ENCODE measurements around the gene KLHL2.

The KLHL2 gene

GRCh38 chr4:165201806-165202205 is 5.6 kb upstream of the KLHL2 start:
- peak; percentile 59 for TF ChIP-seq ISL1 (CRISPR knock-in tag; IDR thresholded peaks at IDR 0.05)
- TF ChIP-seq ZFP3 (CRISPR knock-in tag; IDR thresholded peaks at IDR 0.05): no peak
- peak; percentile 75 for ATAC-seq

GRCh38 chr4:165203541-165204461 is 3.6 kb upstream of the KLHL2 start:
- no peak for TF ChIP-seq PPARA (CRISPR knock-in tag; IDR thresholded peaks at IDR 0.05; ENCODE audit: borderline replicate concordance)
- no peak for TF ChIP-seq BACH2 (CRISPR knock-in tag; IDR thresholded peaks at IDR 0.05; ENCODE audit: borderline replicate concordance)
- TF ChIP-seq ZNF8 (CRISPR knock-in tag; IDR thresholded peaks at IDR 0.05): no peak
- no peak for TF ChIP-seq CREB5 (CRISPR knock-in tag; IDR thresholded peaks at IDR 0.05; ENCODE audit: low read depth)
- TF ChIP-seq ISL1 (CRISPR knock-in tag; IDR thresholded peaks at IDR 0.05): no peak
- no peak for TF ChIP-seq TSHZ2 (CRISPR knock-in tag; IDR thresholded peaks at IDR 0.05)
- TF ChIP-seq TCF4 (CRISPR knock-in tag; IDR thresholded peaks at IDR 0.05; ENCODE audit: borderline replicate concordance): no peak
- TF ChIP-seq ZFP3 (CRISPR knock-in tag; IDR thresholded peaks at IDR 0.05): no peak
- no peak for TF ChIP-seq CSRNP3 (CRISPR knock-in tag; IDR thresholded peaks at IDR 0.05)
- no peak for TF ChIP-seq GLIS3 (CRISPR knock-in tag; IDR thresholded peaks at IDR 0.05)
- TF ChIP-seq SNAI2 (CRISPR knock-in tag; IDR thresholded peaks at IDR 0.05): no peak
- TF ChIP-seq ARNTL (CRISPR knock-in tag; IDR thresholded peaks at IDR 0.05; ENCODE audit: borderline replicate concordance, low read depth): no peak
- no peak for TF ChIP-seq POU6F1 (CRISPR knock-in tag; IDR thresholded peaks at IDR 0.05; ENCODE audit: borderline replicate concordance, low read depth)
- no peak for TF ChIP-seq CSDC2 (CRISPR knock-in tag; IDR thresholded peaks at IDR 0.05)
- TF ChIP-seq RARB (CRISPR knock-in tag; IDR thresholded peaks at IDR 0.05): no peak
- TF ChIP-seq ZNF565 (CRISPR knock-in tag; conservative IDR thresholded peaks at IDR 0.05; ENCODE audit: low read depth): no peak
- TF ChIP-seq TOX (CRISPR knock-in tag; IDR thresholded peaks at IDR 0.05; ENCODE audit: borderline replicate concordance): no peak
- no peak for TF ChIP-seq PATZ1 (CRISPR knock-in tag; IDR thresholded peaks at IDR 0.05; ENCODE audit: borderline replicate concordance)
- no peak for TF ChIP-seq ESRRG (CRISPR knock-in tag; IDR thresholded peaks at IDR 0.05)

GRCh38 chr4:165204462-165204830 is 2.9 kb upstream of the KLHL2 start:
- no peak; the same call in 2 of the 3 replicates for ATAC-seq
- TF ChIP-seq PATZ1 (CRISPR knock-in tag; IDR thresholded peaks at IDR 0.05; ENCODE audit: borderline replicate concordance) (no peak), RARB (CRISPR knock-in tag; IDR thresholded peaks at IDR 0.05) (no peak), ZFP3 (CRISPR knock-in tag; IDR thresholded peaks at IDR 0.05) (no peak), CREB5 (CRISPR knock-in tag; IDR thresholded peaks at IDR 0.05; ENCODE audit: low read depth) (no peak), ZC3H10 (CRISPR knock-in tag; IDR thresholded peaks at IDR 0.05) (no peak), TOX (CRISPR knock-in tag; IDR thresholded peaks at IDR 0.05; ENCODE audit: borderline replicate concordance) (no peak), OSR1 (CRISPR knock-in tag; IDR thresholded peaks at IDR 0.05) (no peak), ZNF565 (CRISPR knock-in tag; conservative IDR thresholded peaks at IDR 0.05; ENCODE audit: low read depth) (no peak)

More at GRCh38 chr4:165203541-165204461, 3.6 kb upstream of the KLHL2 start:
- ATAC-seq: no peak
